GM21447 (cell line): Measurements from ENCODE around the gene LRRC8D.
"Not testable (repeated sequence)": the region's sequence is repeated elsewhere in the genome, so short reads cannot be mapped to it uniquely, and the experiment has no call there.

Source experiments
- ATAC-seq: cut with Tn5 transposase; IDR thresholded peaks from one replicate; pipeline ENCODE4 v1.9.1; 2021; ENCODE audit not compliant: unreplicated experiment

Gene LRRC8D

GRCh38 chr1:89820422-89821321, at the start of gene LRRC8D:
LRRC8D (plus strand) TSS chr1:89821032; CDS start chr1:89933069, 112,037 bp downstream.
- peak; percentile 70 for ATAC-seq

- ATAC-seq, result no peak
Measured at GRCh38 chr1:89771991-89772560, 48.8 kb upstream of the LRRC8D start.

GRCh38 chr1:89776104-89776503, 44.7 kb upstream of the LRRC8D start:
- not testable (repeated sequence) for ATAC-seq

GRCh38 chr1:89777271-89777670, 43.6 kb upstream of the LRRC8D start:
- not testable (repeated sequence) for ATAC-seq

- ATAC-seq, result no peak
Measured at GRCh38 chr1:89779151-89779940, 41.5 kb upstream of the LRRC8D start.

- no peak for ATAC-seq
Measured at GRCh38 chr1:89780721-89781120, 40.1 kb upstream of the LRRC8D start.

- ATAC-seq, result peak; percentile 79
Measured at GRCh38 chr1:89781494-89782126, 39.2 kb upstream of the LRRC8D start.

- ATAC-seq, result no peak
Measured at GRCh38 chr1:89786628-89787214, 34.1 kb upstream of the LRRC8D start.

GRCh38 chr1:89790592-89790991, 30.2 kb upstream of the LRRC8D start:
- no peak for ATAC-seq

- no peak for ATAC-seq
Measured at GRCh38 chr1:89791064-89791726, 29.6 kb upstream of the LRRC8D start.

GRCh38 chr1:89794406-89794805, 26.4 kb upstream of the LRRC8D start:
- ATAC-seq, result no peak

GRCh38 chr1:89795571-89795970, 25.3 kb upstream of the LRRC8D start:
- not testable (repeated sequence) for ATAC-seq

- ATAC-seq, result not testable (repeated sequence)
Measured at GRCh38 chr1:89797876-89798275, 23.0 kb upstream of the LRRC8D start.

- ATAC-seq, result no peak
Measured at GRCh38 chr1:89799495-89799894, 21.3 kb upstream of the LRRC8D start.

- ATAC-seq, result no peak
Measured at GRCh38 chr1:89800022-89800655, 20.7 kb upstream of the LRRC8D start.

- ATAC-seq, result no peak
Measured at GRCh38 chr1:89800718-89801117, 20.1 kb upstream of the LRRC8D start.

GRCh38 chr1:89802051-89802450, 18.8 kb upstream of the LRRC8D start:
- no peak for ATAC-seq

GRCh38 chr1:89802841-89803240, 18.0 kb upstream of the LRRC8D start:
- ATAC-seq, result no peak

GRCh38 chr1:89804642-89805237, 16.1 kb upstream of the LRRC8D start:
- no peak for ATAC-seq
